VCaP (cell line): ENCODE measurements around the gene NAGS.
"Not testable (repeated sequence)": the region's sequence is repeated elsewhere in the genome, so short reads cannot be mapped to it uniquely, and the experiment has no call there.

Experiments
- H3K27ac ChIP-seq: fragments of 450-650 bp; 2 replicates; pipeline ENCODE4 v1.5.1; 2017
- TF ChIP-seq, protein P1 (sequence below): fragments of 450-650 bp; conservative IDR thresholded peaks from 2 replicates; pipeline ENCODE4 v1.5.1; 2017; ENCODE audit warnings: mild to moderate bottlenecking, moderate library complexity

NAGS gene

DNA sequence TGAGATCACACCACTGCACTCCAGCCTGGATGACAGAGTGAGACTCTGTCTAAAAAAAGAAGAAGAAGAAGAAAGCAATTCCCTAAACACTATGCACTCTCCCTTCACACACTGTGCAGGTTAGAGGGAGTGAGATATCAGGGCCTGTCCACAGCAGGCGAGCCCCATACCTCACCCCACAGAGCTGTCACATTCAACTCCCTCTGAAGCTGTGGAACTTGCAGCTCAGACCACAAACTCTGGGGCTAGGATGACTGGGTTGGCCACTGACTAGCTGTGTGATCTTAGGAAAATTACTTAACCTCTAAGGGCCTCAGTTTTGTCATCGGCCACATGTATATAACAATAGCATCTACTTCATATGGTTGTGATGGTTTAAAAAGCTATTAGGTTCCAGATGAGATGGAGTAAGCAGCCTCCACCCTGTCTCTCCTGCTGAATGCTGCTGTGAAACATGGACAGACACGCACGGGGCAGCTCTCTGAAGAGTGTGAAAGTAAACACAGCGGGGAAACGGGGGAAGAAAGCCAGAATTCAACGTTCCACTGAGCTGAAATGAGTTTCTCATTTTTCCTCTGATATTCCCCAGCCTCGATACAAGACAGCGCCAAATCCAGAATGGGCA, 37.1 kb upstream of the NAGS start:
- no peak overlapping the region for H3K27ac ChIP-seq
- TF ChIP-seq, protein P1, sequence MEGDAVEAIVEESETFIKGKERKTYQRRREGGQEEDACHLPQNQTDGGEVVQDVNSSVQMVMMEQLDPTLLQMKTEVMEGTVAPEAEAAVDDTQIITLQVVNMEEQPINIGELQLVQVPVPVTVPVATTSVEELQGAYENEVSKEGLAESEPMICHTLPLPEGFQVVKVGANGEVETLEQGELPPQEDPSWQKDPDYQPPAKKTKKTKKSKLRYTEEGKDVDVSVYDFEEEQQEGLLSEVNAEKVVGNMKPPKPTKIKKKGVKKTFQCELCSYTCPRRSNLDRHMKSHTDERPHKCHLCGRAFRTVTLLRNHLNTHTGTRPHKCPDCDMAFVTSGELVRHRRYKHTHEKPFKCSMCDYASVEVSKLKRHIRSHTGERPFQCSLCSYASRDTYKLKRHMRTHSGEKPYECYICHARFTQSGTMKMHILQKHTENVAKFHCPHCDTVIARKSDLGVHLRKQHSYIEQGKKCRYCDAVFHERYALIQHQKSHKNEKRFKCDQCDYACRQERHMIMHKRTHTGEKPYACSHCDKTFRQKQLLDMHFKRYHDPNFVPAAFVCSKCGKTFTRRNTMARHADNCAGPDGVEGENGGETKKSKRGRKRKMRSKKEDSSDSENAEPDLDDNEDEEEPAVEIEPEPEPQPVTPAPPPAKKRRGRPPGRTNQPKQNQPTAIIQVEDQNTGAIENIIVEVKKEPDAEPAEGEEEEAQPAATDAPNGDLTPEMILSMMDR: no peak

DNA sequence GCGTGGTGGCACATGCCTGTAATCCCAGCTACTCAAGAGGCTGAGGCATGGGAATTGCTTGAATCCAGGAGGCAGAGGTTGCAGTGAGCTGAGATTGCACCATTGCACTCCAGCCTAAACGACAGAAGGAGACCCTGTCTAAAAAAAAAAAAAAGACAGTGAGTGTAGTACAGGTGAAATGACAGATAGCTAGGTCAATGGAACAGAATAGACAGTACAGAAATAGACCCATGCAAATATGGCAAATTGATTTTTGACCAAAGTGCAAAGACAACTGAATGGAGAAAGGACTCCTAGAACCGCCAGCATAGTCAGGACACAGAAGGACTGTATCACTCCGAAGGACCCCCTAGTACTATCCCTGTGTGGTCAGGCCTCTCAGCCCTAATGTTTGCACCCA, 34.1 kb upstream of the NAGS start:
- no peak overlapping the region for H3K27ac ChIP-seq
- TF ChIP-seq, protein P1: no peak

DNA sequence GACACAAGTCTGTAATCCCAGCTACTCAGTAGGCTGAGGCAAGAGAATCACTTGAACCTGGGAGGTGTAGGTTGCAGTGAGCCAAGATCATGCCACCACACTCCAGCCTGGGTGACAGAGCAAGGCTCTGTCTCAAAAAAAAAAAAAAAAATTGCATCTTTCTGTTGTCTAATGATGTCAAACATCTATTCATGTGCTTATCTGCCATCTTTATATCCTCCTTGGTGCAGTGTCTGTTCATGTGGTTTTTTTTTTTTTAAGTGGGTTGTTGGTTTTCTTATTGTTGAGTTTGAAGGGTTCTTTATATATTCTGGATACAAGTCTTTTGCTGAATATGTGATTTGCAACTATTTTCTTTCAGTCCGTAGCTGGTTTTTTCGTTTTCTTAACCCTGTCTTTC, 33.0 kb upstream of the NAGS start:
- not testable (repeated sequence) for H3K27ac ChIP-seq

DNA sequence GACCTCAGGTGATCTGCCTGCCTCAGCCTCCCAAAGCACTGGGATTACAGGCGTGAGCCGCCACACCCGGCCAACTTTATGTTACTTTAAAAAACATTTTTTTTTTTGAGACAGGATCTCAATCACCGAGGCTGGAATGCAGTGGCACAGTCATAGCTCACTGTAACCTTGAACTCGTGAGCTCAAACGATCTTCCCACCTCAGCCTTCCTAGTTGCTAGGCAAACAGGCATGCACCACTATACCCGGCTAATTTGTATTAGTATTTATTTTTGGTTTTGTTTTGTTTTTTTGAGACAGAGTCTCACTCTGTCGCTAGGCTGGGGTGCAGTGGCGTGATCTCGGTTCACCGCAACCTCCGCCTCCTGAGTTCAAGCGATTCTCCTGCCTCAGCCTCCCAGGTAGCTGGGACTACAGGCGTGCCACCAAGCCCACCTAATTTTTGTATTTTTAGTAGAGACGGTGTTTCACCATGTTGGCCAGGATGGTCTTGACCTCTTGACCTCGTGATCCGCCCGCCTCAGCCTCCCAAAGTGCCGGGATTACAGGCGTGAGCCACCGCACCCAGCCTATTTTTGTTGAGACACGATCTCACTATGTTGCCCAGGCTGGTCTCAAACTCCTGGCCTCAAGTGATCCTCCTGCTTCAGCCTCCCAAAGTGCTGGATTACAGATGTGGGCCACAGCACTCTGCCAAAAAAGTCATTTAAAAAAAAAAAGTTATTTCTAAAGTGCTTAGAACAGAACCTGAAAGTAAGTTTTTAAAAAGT, 31.8 kb upstream of the NAGS start:
- not testable (repeated sequence) for H3K27ac ChIP-seq

DNA sequence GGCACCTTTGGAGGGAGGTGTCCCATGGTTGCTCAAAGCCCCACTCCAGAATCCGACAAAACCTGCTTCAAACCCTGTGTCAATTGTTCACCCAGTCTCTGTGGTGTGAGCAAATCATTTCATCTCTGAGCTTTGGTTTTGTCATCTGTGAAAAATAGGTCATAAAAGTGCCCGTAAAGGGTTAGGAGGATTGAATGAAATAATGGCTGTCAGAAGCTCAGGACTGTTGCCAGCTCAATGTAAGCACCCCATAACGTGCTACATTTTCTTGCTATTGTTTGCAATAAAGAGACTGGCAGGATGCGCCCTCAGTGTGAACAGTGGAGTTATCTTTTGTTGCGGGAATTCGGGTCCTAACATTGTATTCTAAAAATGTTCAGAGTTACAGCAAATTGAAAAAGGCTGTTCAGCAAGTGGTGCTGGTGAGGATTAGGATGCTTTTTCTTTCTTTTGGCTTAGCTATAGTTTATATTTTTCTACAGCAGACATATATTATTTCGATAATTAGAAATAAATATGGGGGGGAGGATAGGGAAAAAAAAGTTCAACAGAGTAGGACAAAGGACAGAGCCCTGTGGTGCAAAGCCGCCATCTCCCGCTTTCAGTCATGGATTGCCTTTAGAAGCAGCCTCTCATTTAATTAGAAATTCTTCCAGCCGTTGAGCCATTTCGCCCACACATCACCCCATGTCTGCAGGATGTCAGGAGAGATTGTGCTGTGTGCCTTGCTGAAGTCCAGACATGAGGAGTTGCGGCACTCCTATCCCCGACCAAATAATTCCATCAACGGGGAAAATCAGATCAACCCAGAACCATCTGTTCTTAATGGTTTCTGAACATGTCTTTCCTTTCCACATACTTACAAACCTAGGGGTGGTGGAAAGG, 29.8 kb upstream of the NAGS start:
- H3K27ac ChIP-seq: no peak overlapping the region
- TF ChIP-seq, protein P1: no peak

DNA sequence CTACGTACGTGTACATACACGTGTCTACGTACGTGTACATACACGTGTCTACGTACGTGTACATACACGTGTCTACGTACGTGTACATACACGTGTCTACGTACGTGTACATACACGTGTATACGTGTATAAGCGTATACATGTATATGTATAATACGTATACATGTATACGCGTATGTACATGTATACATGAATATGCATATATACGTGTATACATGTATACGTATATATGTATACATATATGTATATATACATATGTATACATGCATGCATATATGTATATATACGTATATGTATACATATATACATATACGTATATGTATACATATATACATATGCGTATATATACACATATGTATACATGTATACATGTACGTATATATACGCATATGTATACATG, 28.5 kb upstream of the NAGS start:
- H3K27ac ChIP-seq: no peak overlapping the region
- TF ChIP-seq, protein P1: no peak

DNA sequence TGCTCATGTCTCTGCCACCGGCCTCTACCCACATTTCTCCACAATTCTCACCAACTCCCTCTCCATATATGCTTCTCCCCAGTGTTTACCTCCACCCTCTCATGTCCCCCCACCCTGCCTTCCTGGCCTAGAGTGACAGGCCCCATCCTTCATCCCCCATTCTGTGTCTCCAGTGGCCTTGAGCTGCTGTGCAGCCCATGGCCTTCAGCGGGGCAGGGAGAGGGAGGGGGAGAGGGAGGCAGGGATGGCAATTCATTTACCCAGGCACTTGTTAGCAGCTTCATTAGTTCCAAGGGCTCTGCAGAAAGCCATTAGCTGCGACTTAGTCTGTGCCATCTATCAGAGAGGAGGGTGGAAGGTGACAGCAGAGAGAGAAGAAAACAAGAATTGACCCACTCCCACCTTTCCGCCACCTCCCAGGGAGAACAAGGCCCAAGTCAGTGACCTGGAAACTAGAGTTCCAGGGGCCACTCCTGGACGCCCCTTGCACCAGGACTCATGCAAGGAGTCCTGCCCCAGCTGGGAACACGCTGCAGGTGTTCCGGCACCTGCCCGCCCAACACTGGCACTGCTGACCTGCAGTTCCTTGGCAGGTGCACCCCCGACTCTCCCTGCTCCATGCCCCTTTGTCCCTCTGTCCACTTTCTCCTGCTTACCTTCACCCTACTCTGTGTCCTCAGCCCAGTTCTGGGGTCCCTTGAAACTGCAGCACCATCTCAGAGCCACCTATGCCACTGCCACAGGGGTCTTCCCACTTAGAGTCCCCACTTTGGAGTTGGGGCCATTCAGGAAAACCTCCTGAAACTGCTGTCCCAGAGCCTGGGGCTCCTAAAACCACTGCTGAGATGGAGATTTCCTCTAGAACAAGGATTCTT, 27.2 kb upstream of the NAGS start:
- TF ChIP-seq, protein P1: no peak
- H3K27ac ChIP-seq: no peak overlapping the region

DNA sequence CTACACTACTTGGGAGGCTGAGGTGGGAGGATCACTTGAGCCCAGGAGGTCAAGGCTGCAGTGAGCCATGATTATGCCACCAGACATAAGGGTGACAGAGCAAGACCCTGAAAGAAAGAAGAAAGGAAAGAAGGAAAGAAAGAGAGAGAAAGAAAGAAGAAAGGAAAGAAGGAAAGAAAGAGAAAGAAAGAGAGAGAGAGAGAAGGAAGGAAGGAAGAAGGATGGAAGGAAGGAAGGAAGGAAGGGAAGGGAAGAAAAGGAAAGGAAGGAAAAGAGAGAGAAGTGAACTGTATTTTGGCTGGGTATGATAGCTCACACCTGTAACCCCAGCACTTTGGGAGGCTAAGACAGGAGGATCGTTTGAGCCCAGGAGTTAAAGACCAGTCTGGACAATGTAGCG, 26.3 kb upstream of the NAGS start:
- TF ChIP-seq, protein P1: no peak
- H3K27ac ChIP-seq: no peak overlapping the region
